Measurements from ENCODE around the gene ATF1.
A peak's percentile ranks its signal among the peaks of the same experiment; 100 is the strongest.

Gene ATF1

DNA sequence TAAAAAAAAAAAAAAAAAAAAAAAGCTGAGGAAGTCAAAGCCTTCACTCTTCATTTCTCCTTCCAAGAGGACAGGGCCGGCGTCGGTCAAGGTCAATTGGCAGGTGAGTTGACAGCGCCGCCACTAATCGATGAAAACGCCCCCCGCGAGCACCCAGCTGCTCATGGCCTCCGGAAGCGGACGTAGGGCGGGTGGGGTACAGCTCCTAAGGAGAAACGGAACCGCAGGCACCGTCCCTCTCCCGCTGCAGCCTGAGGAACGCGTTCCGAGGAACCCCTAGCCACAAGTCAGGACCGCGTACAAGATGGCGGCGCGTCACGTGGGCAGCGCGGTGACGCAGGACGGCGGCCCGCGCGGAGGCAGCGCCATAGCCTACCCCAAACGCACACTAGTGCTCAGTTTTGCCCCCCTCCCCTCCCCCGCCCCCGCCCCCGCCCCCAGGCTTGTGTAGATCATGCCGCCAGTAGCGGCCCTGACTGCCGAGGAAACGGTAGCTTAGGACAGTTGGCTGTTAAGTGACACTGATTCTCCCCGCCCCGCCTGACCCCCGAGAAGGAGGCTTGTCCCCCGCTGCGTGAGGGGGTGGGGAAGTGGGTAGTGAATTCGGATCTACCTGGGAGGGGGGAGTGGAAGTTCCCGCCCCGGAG is at the start of gene ATF1:
TSS of gene ATF1 (plus strand) at position 463 of the 647 bp plus-strand sequence. CDS start 16,045 bp downstream, outside the sequence.
- TF ChIP-seq, protein P1, sequence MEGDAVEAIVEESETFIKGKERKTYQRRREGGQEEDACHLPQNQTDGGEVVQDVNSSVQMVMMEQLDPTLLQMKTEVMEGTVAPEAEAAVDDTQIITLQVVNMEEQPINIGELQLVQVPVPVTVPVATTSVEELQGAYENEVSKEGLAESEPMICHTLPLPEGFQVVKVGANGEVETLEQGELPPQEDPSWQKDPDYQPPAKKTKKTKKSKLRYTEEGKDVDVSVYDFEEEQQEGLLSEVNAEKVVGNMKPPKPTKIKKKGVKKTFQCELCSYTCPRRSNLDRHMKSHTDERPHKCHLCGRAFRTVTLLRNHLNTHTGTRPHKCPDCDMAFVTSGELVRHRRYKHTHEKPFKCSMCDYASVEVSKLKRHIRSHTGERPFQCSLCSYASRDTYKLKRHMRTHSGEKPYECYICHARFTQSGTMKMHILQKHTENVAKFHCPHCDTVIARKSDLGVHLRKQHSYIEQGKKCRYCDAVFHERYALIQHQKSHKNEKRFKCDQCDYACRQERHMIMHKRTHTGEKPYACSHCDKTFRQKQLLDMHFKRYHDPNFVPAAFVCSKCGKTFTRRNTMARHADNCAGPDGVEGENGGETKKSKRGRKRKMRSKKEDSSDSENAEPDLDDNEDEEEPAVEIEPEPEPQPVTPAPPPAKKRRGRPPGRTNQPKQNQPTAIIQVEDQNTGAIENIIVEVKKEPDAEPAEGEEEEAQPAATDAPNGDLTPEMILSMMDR (IDR thresholded peaks at IDR 0.05; ENCODE audit: low read depth, low read length, missing control alignments), result no peak
- DNase-seq (ENCODE audit: low read depth), result peak; percentile 78
- peak within 1 kb of the TSS; percentile 93 for H3K4me3 ChIP-seq (ENCODE audit: low read depth, low read length)
- in situ Hi-C loops (cut with HindIII; ENCODE audit: low sequenced_read_pairs), result no loop called here

DNA sequence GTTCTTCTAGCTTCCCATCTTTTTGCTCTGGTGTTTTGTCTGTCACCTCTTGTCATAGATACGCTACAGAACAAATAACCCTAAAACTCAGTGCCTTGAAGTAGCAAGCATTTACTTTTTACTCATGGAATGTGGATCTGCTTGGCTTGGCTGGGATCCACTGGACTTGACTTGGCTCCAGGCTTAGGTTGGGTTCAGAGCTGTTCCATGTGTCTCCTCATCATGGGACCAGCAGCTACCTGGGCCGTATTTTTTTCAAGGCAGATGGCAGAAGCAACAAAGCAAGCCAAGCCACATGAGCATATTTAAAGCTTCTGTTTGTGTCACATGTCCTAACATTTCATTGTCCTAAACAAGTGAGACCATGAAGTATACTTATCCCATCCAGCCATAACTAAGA is 48.7 kb upstream of the ATF1 start:
- no peak overlapping the region for H3K4me3 ChIP-seq (ENCODE audit: low read depth, low read length)
- in situ Hi-C loops (cut with HindIII; ENCODE audit: low sequenced_read_pairs), result no loop called here
- DNase-seq (ENCODE audit: low read depth), result no peak
- TF ChIP-seq, protein P1 (IDR thresholded peaks at IDR 0.05; ENCODE audit: low read depth, low read length, missing control alignments), result no peak

DNA sequence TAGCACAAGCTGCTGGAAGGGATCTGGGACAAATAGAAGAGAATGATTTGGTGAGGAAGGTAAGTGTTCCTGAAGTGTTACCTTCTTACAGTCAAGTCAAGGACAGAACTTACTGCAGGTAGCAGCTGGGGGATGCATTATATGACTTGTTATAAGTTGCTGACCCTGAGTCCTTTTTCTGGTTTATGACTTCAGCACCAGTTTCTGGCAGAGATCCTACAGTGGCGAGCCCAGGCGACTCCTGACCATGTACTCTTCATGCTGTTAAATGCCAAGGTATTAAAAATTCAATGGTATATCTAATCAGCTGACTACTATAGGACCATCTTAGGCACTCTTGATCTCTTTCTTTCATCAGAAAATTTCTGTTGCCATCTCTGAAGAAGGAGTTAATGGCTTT is 45.1 kb upstream of the ATF1 start:
- H3K4me3 ChIP-seq (ENCODE audit: low read depth, low read length), result no peak overlapping the region
- in situ Hi-C loops (cut with HindIII; ENCODE audit: low sequenced_read_pairs), result no loop called here
- TF ChIP-seq, protein P1 (IDR thresholded peaks at IDR 0.05; ENCODE audit: low read depth, low read length, missing control alignments), result no peak
- no peak for DNase-seq (ENCODE audit: low read depth)

DNA sequence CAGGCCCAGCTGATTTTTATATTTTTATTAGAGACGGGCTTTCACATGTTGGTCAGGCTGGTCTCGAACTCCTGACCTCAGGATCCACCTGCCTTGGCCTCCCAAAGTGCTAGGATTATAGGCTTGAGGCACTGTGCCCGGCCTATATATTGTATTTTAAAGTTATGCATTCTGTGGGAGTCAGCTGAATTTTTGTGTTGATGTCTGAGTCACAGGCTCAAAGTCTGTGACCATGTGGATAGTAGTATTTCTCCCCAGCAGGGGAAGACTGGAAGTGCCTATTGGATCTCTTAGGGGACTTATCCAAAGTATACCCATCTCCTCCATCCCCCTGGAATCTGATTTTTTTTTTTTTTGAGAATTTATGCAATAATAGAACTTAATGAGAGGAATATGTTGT is 43.8 kb upstream of the ATF1 start:
- TF ChIP-seq, protein P1 (IDR thresholded peaks at IDR 0.05; ENCODE audit: low read depth, low read length, missing control alignments), result no peak
- no peak for DNase-seq (ENCODE audit: low read depth)
- in situ Hi-C loops (cut with HindIII; ENCODE audit: low sequenced_read_pairs), result no loop called here
- no peak overlapping the region for H3K4me3 ChIP-seq (ENCODE audit: low read depth, low read length)

DNA sequence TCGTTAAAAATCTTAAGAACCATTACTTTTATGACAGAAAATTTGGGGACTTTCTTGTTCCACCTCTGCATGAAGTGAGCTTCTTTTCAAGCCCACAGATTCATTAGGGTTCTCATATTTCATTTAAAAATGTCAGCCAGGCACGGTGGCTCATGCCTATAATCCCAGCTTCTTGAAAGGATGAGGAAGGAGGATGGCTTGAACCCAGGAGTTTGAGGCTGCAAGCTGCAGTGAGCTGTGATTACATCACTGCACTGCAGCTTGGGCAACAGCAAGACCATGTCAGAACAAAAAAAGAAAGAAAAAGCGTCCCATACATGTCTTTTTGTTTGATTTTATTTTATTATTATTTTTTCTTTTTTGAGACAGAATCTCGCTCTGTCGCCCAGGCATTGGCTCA is 43.4 kb upstream of the ATF1 start:
- DNase-seq (ENCODE audit: low read depth), result no peak
- H3K4me3 ChIP-seq (ENCODE audit: low read depth, low read length), result no peak overlapping the region
- TF ChIP-seq, protein P1 (IDR thresholded peaks at IDR 0.05; ENCODE audit: low read depth, low read length, missing control alignments), result no peak
- in situ Hi-C loops (cut with HindIII; ENCODE audit: low sequenced_read_pairs), result no loop called here

DNA sequence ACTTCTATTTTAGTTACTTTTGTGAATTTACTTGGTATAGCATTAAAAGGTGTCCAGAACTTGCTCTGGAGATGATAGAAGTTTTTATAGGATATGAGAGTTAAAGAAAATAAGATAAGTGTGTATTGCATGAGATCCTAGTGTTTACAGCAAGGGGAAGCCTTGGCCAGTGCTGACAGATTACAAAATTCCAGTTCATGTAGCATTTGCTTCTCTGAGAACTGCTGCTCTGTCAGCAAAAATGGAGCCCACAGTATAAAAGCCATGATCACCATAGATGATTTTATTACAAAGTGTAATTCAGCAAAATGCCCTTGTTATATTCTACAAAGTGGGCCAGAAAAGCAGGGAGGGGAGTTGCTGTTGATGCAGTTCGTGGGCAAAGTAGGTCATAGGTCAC is 40.0 kb upstream of the ATF1 start:
- H3K4me3 ChIP-seq (ENCODE audit: low read depth, low read length), result no peak overlapping the region
- DNase-seq (ENCODE audit: low read depth), result no peak
- in situ Hi-C loops (cut with HindIII; ENCODE audit: low sequenced_read_pairs), result no loop called here
- TF ChIP-seq, protein P1 (IDR thresholded peaks at IDR 0.05; ENCODE audit: low read depth, low read length, missing control alignments), result no peak

Measured in astrocyte of the cerebellum (primary cell).